ENCODE data around the gene ZFYVE26.

Gene ZFYVE26

DNA sequence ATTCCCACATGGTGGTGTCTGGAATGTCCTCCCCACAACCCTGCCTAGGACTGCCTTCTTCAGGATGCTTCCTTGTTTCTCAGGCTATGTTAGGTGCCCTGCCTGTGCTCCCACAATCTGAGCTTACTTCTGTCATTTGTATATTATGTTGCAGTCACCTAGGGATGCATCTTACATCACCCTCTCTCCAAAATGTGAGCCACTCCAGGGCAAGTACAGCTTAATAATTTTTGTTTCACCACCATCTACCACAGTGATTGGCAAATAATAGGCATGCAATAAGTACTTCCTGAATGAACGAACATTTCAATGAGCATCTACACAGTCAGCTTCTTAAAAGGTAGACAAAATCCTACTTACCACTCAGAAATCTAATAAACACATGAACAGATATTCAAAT is 37.6 kb downstream of the ZFYVE26 start:
- no peaks in the 10 kb centered on the region for H3K9me3 Mint-ChIP-seq (ENCODE audit: low read depth)
- H3K27me3 Mint-ChIP-seq: no peaks in the 10 kb centered on the region
- H3K36me3 Mint-ChIP-seq: peaks cover 11% of the 10 kb centered on the region
- H3K4me3 Mint-ChIP-seq: no peak overlapping the region
- no peak overlapping the region for H3K27ac Mint-ChIP-seq
- no peaks in the 10 kb centered on the region for H3K4me1 Mint-ChIP-seq (ENCODE audit: low read depth)

- no peak overlapping the region for H3K27ac Mint-ChIP-seq
- H3K36me3 Mint-ChIP-seq: peaks cover 14% of the 10 kb centered on the region
- no peaks in the 10 kb centered on the region for H3K9me3 Mint-ChIP-seq (ENCODE audit: low read depth)
- H3K27me3 Mint-ChIP-seq: no peaks in the 10 kb centered on the region
- H3K4me1 Mint-ChIP-seq (ENCODE audit: low read depth): no peaks in the 10 kb centered on the region
- no peak overlapping the region for H3K4me3 Mint-ChIP-seq
These were observed 39.6 kb downstream of the ZFYVE26 start for GRCh38 chr14:67776653-67777322.

DNA sequence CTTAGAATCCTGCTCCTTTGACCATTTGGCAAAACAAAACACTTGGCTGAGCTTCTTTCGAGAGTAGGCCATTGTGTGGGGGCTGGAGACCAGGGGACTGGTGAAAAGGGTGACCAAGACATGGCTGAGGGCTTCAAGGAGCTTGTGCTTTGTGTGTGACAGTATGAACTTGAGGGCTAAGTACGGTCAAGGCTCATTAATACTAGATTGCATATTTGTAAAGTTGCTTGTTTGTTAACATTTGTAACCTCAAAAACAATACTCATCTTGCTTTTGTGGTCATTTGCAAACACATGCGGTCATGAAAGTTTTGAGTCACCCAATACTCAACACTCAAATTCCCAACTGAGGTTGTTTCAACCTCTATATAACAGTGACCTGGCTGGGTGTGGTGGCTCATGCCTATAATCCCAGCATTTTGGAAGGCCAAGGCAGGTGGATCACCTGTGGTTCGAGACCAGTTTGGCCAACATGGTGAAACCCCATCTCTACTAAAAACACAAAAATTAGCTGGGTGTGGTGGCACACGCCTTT is 42.5 kb downstream of the ZFYVE26 start:
- no peak overlapping the region for H3K27ac Mint-ChIP-seq
- H3K27me3 Mint-ChIP-seq: no peaks in the 10 kb centered on the region
- H3K9me3 Mint-ChIP-seq (ENCODE audit: low read depth): no peaks in the 10 kb centered on the region
- H3K4me3 Mint-ChIP-seq: no peak overlapping the region
- H3K36me3 Mint-ChIP-seq: peaks cover 20% of the 10 kb centered on the region
- no peaks in the 10 kb centered on the region for H3K4me1 Mint-ChIP-seq (ENCODE audit: low read depth)

GRCh38 chr14:67768219-67768618 is 48.2 kb downstream of the ZFYVE26 start:
- no peaks in the 10 kb centered on the region for H3K9me3 Mint-ChIP-seq (ENCODE audit: low read depth)
- no peaks in the 10 kb centered on the region for H3K4me1 Mint-ChIP-seq (ENCODE audit: low read depth)
- H3K36me3 Mint-ChIP-seq: peaks cover 19% of the 10 kb centered on the region
- H3K27me3 Mint-ChIP-seq: no peaks in the 10 kb centered on the region
- no peak overlapping the region for H3K27ac Mint-ChIP-seq
- H3K4me3 Mint-ChIP-seq: no peak overlapping the region

GRCh38 chr14:67766035-67766680 is 50.2 kb downstream of the ZFYVE26 start:
- Mint-ChIP-seq H3K36me3 (peaks cover 16% of the 10 kb centered on the region), H3K27ac (no peak overlapping the region), H3K27me3 (no peaks in the 10 kb centered on the region), H3K4me1 (ENCODE audit: low read depth) (no peaks in the 10 kb centered on the region), H3K9me3 (ENCODE audit: low read depth) (no peaks in the 10 kb centered on the region), H3K4me3 (no peak overlapping the region)

DNA sequence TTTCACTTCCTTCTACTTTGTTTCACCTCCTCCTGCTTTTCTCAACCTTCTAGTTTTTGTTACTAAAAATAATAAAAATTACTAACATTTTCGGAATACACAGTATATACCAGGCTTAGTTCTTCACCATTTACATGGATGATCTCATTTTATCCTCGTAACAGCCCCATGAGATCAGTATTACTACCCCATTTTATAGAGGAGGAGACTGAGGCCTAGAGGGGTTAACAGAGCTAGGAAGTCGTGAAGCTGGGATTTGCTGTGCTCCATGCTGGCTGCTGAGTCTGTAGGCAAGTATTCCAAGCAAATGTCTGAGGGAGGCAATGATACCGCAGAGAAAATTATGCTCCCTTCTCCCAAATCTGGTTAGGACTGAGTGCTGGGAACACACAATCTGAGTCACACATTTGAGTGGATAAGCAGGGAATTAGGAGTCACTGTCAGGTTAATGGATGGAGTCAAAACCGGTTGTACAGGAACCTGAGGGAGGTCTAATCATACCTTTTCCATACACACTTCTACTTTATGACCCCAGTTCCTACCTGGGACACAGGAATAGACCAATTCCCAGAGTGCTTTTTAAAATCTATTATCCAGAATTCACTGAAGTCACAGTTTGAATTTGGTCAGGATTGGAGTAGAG is 51.1 kb downstream of the ZFYVE26 start:
- no peak overlapping the region for H3K4me3 Mint-ChIP-seq
- H3K9me3 Mint-ChIP-seq (ENCODE audit: low read depth): no peaks in the 10 kb centered on the region
- H3K36me3 Mint-ChIP-seq: peaks cover 13% of the 10 kb centered on the region
- no peaks in the 10 kb centered on the region for H3K4me1 Mint-ChIP-seq (ENCODE audit: low read depth)
- no peaks in the 10 kb centered on the region for H3K27me3 Mint-ChIP-seq
- no peak overlapping the region for H3K27ac Mint-ChIP-seq

DNA sequence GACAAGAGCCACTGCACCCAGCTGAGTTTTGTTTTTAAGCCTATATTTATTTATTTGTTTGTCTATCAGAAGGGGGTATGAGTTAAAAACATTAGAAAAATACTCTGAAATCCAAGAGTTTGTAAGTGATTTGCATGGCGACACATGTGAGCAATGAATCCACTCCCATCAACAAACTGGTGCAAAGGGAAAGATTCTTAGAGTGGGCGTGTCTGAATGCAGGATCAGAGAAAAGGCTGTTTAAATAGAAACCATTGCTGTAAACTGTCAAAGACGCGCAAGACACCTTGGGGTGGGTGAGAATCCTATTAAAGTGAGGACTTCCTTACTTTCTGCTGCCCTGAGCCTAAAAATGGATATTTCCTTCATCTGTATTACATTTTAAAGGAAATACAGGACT is 51.9 kb downstream of the ZFYVE26 start:
- Mint-ChIP-seq H3K27me3 (no peaks in the 10 kb centered on the region), H3K9me3 (ENCODE audit: low read depth) (no peaks in the 10 kb centered on the region), H3K27ac (no peak overlapping the region), H3K4me1 (ENCODE audit: low read depth) (no peaks in the 10 kb centered on the region), H3K4me3 (no peak overlapping the region), H3K36me3 (peaks cover 12% of the 10 kb centered on the region)

- no peaks in the 10 kb centered on the region for H3K9me3 Mint-ChIP-seq (ENCODE audit: low read depth)
- no peak overlapping the region for H3K4me3 Mint-ChIP-seq
- H3K36me3 Mint-ChIP-seq: peaks cover 8% of the 10 kb centered on the region
- H3K27ac Mint-ChIP-seq: no peak overlapping the region
- no peaks in the 10 kb centered on the region for H3K27me3 Mint-ChIP-seq
- no peaks in the 10 kb centered on the region for H3K4me1 Mint-ChIP-seq (ENCODE audit: low read depth)
These were observed 53.1 kb downstream of the ZFYVE26 start for GRCh38 chr14:67763158-67763822.

- no peak overlapping the region for H3K27ac Mint-ChIP-seq
- H3K27me3 Mint-ChIP-seq: no peaks in the 10 kb centered on the region
- H3K36me3 Mint-ChIP-seq: peaks cover 12% of the 10 kb centered on the region
- no peaks in the 10 kb centered on the region for H3K9me3 Mint-ChIP-seq (ENCODE audit: low read depth)
- no peaks in the 10 kb centered on the region for H3K4me1 Mint-ChIP-seq (ENCODE audit: low read depth)
- no peak overlapping the region for H3K4me3 Mint-ChIP-seq
These were observed 54.3 kb downstream of the ZFYVE26 start for GRCh38 chr14:67762051-67762450.

DNA sequence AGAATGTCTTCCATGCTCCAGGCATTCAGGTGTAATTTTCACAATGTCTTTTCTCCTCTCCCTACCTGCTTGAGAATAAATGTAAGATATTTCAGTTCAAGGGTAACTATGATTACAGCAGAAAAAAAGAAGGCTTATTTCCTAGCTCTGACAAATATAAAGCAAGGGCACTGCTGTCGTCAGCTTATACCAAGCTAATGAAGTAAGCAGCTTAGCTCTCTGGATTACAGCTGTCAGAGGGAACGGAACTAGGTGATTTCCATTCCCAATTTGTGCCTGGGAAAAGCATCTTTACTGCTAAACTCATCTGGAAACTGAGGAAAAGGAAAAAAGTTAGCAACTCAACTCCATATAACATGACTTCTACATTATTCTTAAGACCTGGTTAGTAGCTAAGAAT is 56.5 kb downstream of the ZFYVE26 start:
- Mint-ChIP-seq H3K4me1 (ENCODE audit: low read depth) (no peaks in the 10 kb centered on the region), H3K4me3 (no peak overlapping the region), H3K36me3 (peaks cover 19% of the 10 kb centered on the region), H3K9me3 (ENCODE audit: low read depth) (no peaks in the 10 kb centered on the region), H3K27ac (no peak overlapping the region), H3K27me3 (no peaks in the 10 kb centered on the region)

DNA sequence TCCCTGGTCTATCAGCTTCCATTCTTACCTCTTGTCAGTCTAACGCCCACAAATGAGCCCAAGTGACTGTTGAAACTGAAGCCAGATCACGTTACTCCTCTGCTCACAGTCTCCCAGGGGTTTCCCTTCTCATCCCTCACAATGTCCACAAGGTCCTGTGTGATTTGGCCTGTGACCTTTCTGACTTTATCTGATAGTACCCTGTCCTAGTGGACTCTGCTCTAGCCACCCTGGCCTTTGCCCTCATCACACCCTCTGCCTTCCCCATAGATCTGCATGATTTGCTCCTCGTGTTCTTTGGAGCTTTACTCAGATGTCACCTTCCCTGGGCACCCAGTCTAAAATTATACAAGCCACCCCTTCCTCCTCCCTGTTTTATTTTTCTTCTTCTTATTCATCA is 59.2 kb downstream of the ZFYVE26 start:
- Mint-ChIP-seq H3K27me3 (no peaks in the 10 kb centered on the region), H3K27ac (no peak overlapping the region), H3K9me3 (ENCODE audit: low read depth) (no peaks in the 10 kb centered on the region), H3K4me3 (no peak overlapping the region), H3K36me3 (peaks cover 29% of the 10 kb centered on the region), H3K4me1 (ENCODE audit: low read depth) (no peaks in the 10 kb centered on the region)

DNA sequence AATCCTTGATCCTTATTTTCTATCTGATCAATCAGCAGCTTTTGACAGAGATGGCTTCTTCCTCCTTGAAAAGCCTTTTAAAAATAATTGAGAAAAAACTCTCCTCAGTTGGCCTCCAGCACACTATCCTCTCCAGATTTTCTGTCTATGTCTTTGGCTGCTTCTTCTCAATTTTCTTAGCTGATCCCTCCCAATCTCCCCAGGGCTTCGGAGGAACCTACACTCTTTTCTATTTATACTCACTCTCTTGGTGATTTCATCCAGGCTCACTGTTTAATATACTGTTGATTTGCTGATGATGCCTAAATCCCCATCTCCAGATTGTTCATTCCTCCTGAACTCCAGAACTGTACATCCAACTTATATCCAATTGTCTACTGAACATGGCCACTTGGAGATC is 59.9 kb downstream of the ZFYVE26 start:
- peaks cover 32% of the 10 kb centered on the region for H3K36me3 Mint-ChIP-seq
- no peaks in the 10 kb centered on the region for H3K4me1 Mint-ChIP-seq (ENCODE audit: low read depth)
- no peaks in the 10 kb centered on the region for H3K27me3 Mint-ChIP-seq
- H3K27ac Mint-ChIP-seq: no peak overlapping the region
- no peak overlapping the region for H3K4me3 Mint-ChIP-seq
- H3K9me3 Mint-ChIP-seq (ENCODE audit: low read depth): no peaks in the 10 kb centered on the region

DNA sequence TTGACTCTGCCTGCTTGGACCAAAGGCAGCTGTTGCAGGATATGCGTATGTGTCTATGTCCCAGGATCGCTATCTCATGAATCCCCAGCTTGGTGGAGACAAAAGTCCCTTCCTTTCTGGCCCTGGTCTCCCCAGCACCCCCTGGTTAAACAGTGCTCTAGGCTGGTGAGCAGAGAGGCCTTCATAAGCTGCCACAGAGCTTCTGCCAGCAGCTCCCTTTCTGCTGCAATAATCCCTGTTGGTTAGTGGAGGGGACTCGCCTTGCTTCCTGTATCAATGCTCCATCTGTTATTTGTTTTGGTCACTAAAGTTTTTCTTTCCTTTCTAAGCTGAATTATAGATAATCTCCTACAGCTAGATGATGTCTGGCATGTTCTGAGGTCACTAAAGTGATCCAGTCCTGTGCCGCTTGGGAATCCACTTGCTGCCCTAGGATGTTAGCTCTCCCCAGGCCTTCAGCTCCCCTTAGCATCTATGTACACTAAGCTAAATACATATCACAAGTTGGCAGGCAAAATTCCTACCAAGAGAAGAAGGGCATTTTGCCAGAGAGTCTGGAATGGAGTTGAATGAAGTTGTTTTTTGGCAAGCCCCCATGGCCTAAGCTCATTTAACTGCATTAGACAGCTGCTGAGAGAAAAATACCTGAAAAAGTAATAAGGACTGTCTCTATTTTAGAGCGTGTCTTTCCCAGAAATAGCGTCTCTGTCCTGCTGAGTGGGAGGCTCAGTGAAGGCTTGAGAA is 66.9 kb downstream of the ZFYVE26 start:
- Mint-ChIP-seq H3K9me3 (ENCODE audit: low read depth) (no peaks in the 10 kb centered on the region), H3K4me1 (ENCODE audit: low read depth) (no peaks in the 10 kb centered on the region), H3K27ac (no peak overlapping the region), H3K36me3 (peaks cover 21% of the 10 kb centered on the region), H3K4me3 (no peak overlapping the region), H3K27me3 (no peaks in the 10 kb centered on the region)

DNA sequence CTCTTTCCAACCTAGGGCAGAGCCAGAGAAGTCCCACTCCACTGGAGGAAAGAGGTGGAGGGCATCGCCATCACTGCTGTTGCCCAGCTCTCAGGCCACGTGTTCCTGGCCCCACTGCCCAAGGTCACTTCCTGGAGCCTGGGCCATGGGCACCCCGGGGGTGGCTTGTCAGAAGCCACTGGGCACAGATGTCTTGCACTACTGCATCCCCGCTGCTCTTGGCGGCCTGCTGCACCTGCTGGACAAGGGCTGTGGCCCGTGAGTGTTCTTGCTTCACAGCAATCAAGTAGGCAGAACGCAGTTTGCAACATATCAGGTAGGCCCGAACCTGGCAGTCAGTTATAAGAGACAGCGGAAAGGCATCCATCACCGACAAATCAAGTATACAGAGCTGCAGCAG is 68.1 kb downstream of the ZFYVE26 start:
- H3K27me3 Mint-ChIP-seq: no peaks in the 10 kb centered on the region

More for the DNA sequence above, 68.1 kb downstream of the ZFYVE26 start:
- Mint-ChIP-seq H3K4me1 (ENCODE audit: low read depth) (no peaks in the 10 kb centered on the region), H3K36me3 (peaks cover 13% of the 10 kb centered on the region), H3K4me3 (no peak overlapping the region), H3K9me3 (ENCODE audit: low read depth) (no peaks in the 10 kb centered on the region), H3K27ac (no peak overlapping the region)

Measured in activated naive CD8-positive, alpha-beta T cell (primary cell).